ENCODE results near the gene TOMM20L.

GRCh38 chr14:58397156-58397555 lies 1.4 kb downstream of the TOMM20L start:
- TF ChIP-seq POLR2A (IDR thresholded peaks at IDR 0.05): no peak
- no peak for TF ChIP-seq CTCF (IDR thresholded peaks at IDR 0.05)
